ACHN (cell line): Measurements from ENCODE around the gene RAPGEF5.

Experiments used
- DNase-seq: peaks from one replicate; pipeline ENCODE4 v3.0.0-alpha.2; 2015
- in situ Hi-C: cut with HindIII; loops from 2 replicates; pipeline ENCODE4 v1.10.0; 2017; ENCODE audit warnings: low sequenced_read_pairs, low pct_ligation_motif_present, low pct_unique_long_range_greater_than_20kb

Gene RAPGEF5

DNA sequence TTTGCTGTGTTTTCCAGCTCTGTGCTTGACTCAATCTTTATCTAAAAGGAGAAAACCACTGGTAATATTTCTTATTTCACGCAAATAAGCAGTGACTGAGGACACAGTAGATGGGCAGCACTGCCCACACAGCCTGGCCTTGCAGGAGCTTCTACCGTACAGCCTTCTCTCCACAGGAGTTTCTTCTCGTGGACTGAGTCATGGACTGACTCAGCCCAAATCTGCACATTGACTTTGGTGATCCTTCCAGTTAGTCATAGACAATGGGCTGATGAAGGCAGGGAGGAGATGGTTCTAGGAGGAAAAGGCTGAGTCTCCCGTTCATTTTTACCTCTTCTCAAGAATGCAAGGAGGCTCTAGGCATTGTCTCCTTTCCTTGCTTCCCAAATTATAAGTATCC lies 200.7 kb downstream of the RAPGEF5 start:
- in situ Hi-C loops = no loop called here
- peak; percentile 72 for DNase-seq

DNA sequence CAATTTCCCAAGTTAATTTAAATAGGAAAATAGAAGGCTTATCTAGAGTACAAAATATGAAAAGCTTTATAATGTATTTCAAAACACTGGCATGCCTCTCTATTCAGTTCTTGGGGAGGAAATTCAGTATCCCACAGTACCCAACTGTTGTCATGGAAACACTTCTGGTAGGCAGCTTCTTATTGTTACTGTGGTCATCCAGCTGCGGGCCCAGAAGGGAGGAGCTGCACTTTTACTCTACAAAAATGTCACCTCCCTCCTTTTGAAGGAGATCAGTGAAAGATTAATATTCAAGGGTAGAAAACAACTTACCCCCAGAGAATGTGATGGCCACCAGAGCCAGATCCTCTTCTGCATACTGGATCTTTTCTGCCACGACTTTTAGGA lies 202.8 kb downstream of the RAPGEF5 start:
- no peak for DNase-seq
- in situ Hi-C loops = no loop called here

DNA sequence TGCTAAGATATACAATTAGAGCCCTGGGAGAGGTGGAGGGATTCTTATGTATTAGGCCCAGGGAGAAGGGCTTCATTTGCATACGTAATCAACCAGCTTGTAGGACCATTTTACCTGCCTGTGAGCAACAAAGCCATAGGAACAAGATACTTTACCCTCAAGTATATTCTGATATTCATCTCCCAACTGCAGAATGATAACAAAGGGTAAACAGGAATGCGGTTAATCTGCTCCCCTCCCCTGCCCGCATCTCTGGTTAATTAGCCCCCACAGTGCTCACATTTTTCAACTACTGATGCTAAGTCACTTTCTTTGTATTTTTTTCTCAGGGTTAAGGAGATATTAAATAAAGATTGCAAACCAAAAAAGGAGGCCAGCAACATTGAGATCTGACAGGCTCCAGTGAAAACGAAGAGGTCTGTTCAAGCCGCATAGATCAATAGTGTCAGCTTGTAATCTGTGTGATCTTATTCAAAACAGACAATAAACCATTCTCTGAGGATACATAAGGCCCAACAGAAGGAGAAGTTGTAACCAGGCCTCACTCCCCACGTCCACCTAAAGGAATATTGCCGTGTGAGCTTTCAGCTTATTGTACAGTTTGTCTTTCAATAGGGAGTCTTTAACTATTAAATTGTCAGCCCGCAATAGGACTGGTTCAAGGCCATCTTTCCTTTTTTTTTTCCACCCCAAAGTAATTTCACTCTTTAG lies 203.4 kb downstream of the RAPGEF5 start:
- no peak for DNase-seq
- in situ Hi-C loops = no loop called here

DNA sequence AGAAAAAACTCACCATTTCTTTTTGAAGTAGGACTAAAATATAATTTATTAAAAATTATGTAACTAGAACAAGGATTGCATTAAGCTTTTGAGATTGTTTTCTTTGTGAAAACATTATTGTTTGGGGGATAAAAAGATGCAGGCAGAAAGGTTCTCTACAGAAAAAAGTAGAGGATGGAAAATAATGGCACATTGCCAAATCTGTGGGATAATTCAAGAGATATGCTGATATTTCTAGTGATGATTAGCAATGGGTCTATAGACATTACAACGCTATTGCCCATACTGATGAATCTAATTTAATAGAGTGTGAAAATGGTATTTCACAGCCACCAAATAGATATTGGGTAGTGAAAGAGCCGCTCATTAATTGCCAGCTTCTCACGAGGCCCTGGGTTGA lies 204.3 kb downstream of the RAPGEF5 start:
- in situ Hi-C loops = no loop called here
- no peak for DNase-seq

DNA sequence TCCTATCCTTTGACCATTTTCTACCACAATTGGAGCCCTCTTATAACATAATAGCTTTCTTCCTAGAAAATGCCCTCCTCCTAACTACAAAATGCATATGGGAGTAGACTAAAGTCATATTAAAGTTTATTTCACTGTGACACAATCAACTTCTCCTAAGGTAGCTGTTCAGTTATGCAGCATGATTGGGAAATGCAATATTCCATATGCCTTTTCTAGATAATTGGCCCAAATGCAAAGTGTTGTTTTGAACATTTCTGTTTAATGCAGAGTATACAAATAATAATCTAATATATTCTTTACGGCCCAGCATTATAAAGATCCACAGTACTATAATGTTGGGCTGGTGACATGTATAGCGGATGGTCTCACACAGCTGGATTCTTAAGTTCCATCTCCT lies 205.1 kb downstream of the RAPGEF5 start:
- DNase-seq = no peak
- in situ Hi-C loops = no loop called here

DNA sequence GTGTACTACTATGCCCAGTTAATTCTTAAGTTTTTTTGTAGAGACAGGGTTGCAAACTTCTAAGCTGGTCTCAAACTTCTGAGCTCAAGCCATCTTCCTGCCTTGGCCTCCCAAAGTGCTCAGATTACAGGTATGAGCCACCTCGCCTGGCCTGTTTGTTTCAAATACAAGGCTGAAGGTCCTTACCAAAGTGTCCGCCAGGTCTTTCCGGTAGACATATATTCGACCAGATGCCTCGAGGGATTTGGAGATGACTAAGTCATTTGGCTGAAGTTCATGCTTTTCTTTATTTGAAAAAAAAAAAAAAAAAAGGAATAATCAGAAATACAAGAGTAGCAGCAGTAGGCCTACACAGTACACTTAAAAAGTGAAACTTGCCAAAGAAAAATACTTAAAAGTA lies 206.7 kb downstream of the RAPGEF5 start:
- no peak for DNase-seq
- in situ Hi-C loops = no loop called here

DNA sequence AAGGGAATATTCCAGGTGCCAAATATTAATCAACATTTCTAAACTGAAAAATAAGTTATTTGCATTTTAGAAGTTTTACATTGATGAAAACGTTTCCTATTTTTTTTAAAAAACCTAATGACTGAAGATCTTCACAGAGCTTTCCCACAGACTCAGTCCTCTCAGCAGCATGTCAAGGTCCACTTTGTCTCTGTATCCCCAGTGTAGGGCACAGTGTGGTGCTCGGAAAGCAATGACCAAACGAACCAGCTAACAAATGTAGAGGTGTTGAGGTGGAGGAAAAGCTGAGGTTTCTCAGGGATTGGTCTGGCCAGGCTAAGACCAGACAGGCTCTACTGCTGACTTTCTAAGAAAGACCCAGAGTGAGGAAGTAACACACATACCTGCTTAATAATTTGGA lies 209.1 kb downstream of the RAPGEF5 start:
- in situ Hi-C loops = no loop called here
- no peak for DNase-seq

DNA sequence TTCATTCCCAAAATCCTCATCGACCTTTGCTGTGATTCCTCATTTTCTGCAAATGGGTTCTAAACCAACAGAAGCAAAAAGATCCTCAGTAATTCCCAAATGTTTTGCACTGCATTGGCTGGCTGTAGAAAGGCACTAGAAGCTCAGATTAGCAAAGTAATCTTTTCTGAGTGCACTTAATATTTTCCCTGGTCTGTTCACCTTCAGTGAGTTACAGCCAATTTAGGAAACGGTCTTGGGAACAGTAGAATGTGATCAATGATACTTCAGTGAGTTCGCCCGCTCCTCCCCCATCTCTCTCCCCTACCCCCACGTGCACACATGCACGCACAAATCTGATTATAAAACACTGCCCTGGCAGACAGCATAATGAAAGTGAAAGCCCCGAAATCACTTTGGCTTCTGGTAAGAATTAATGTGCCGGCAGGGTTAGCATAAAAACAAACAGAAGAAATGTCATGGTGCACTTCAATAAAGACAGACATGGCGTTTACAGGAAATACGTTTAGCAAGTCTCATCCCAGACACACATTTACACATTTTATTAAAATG lies 209.9 kb downstream of the RAPGEF5 start:
- in situ Hi-C loops = no loop called here

DNA sequence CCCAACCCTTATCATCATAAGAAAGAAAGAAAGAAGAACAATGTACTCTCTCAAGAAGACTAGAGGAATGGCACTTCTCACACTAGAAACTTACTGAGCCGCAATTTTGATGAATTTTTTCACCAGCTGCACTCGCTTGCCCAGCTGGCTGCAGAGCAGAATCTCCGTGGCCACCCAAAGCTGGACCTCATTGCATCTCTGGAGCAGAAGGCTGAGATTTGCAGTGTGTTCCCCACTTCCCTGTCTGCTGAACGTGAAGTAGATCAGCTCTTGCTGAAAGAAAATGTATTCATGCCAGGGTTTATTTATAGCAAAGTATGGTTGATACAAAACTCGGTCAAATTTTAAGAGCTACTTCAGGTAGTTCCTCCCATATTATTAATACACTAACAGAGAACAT lies 212.0 kb downstream of the RAPGEF5 start:
- no peak for DNase-seq
- in situ Hi-C loops = no loop called here

More for the DNA sequence above, 209.9 kb downstream of the RAPGEF5 start:
- no peak for DNase-seq

DNA sequence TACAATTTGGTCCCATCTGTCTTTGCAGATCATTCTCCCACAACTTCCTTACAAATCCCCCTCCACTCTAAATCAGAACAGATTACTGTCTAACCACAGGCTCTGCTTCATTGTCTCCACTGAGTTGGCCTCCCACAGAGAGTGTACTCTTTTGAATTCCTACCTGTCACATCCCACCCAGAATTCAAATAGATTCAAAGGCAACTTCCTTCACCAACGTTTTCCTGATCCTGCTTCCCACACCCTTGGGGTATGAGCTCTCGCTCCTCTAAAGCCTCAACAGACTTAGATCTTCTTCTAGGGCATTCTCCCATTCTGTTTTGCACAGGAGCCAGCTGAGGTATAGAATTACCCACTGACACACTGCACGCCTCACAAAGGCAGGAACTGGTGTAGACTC lies 213.5 kb downstream of the RAPGEF5 start:
- DNase-seq = no peak
- in situ Hi-C loops = no loop called here

DNA sequence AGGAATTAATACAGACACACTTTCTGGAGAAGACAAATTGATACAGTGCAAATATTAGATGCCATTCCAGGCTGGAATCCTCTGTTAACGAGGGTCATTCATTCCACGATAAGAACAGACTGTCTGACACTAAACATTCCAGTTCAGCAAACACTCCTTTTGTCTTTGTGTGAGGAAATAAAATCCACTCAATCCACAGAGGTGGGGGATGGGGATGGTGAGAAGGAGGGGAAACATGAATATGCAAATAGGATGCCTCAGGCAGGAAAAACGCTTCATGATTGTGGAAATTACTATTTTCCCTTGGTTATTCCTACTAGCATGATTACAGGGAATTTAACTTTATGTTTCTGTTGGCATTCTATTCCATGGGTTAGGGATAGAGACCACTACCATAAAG lies 214.4 kb downstream of the RAPGEF5 start:
- DNase-seq = no peak
- in situ Hi-C loops = no loop called here

DNA sequence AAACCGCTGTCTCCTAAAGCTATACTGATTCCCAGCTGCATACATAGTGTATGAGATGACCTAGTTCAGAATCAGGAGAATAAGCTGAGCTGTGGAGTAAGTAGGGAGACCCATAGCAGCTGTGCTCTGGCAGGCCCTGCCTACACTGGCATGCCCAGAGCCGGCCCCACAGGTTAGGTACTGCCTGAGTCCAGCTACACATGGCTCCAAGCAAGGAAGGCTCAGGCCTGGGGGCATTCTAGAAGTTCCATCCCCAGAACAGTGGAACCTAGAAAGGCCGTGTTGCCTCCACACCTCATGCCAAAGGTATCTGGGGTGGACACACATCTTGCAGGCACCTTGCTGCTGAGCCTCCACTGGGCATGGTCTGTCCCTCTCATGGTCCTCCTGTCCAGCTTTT lies 215.6 kb downstream of the RAPGEF5 start:
- in situ Hi-C loops = no loop called here
- DNase-seq = no peak

DNA sequence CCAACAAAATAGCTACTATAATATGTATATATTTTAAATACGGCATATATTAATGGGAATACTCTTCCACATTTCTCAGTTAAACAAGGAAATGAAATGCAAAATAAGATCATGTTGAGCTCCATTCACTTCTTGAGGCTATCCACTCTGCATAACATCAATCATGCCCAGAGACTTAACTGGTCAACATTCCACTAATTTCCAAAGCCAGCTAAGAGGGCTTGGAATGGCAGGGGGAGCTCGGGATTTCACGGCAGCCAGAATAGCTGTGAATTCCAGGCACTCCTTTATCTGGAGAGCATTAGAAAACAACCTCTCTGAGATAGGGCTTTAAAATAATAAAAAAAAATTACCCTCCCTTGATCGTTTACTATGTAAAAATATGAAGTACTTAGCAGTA lies 216.4 kb downstream of the RAPGEF5 start:
- DNase-seq = no peak
- in situ Hi-C loops = no loop called here

DNA sequence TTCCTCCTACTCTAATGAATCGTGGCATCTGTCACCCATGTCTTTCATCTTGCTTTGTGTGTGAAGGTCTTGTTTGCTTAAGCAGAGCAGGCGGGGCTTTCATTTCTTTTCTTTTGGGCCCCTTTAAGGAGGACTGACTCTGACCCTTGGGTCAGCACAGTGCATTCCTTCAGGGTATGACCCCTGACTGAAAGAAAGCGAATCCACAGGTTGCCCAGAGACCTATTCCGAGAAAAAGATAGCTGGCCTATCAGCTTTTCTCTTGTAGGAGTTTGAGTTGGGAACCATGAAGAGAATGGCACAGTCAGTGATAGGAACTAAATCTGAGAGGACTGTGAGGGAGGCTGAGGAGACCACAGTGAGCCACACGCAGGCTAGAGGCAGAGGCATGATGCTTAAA lies 218.1 kb downstream of the RAPGEF5 start:
- in situ Hi-C loops = no loop called here
- DNase-seq = no peak

DNA sequence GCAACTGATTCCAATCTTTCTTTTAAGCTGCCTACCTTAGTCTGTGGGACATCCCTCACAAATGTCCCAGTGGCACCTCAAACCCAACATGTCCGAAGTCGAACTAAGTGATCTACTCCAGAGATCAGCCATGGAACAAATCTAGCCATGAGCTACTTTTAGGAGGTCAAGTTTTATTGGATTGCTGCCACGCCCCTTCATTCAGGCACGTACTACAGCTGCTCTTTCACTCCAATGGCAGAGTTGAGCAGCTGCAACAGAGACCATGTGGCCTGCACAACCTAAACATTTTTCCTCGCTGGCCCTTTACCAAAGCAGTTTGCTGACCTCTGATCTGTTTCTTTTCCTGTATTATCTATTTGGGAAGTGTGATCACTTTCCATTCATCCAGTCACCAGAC lies 218.8 kb downstream of the RAPGEF5 start:
- DNase-seq = no peak
- in situ Hi-C loops = no loop called here

DNA sequence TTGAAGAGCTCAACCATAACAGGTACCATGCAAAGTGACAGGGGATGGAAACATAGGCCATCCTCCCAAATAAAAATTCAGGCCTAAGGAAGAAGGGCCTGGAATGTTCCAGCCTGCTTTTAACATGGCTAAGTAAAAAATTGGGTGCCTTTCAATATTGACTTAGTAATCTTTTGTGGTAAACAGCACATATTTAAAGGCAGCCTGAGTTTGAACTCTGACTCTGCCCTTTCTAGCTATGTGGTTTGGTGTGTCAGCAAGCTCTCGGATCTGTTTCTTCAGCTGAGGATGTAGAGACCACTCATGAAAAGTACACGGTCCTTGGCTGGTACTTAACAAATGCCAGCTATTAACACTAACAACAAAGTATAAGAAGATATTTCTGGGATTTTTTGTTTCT lies 219.5 kb downstream of the RAPGEF5 start:
- no peak for DNase-seq
- in situ Hi-C loops = no loop called here

DNA sequence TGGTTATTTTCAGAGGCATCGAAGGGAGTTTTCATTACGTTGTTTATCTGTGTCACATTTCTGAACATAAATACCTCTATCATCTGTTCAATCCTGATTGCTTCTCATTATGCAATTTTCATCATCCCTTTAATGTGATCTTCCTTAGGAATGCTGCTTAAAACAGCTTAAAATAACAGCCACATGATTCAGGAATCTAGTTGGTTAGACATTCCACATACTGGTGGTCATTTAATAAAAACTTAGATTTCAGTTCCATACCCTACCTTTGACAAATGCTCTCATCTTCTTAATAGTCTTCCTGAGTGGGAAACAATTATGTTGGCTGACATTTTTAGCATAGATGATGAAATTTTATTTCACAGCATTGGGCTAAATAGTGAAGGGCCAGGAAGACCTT lies 219.9 kb downstream of the RAPGEF5 start:
- in situ Hi-C loops = no loop called here
- no peak for DNase-seq

DNA sequence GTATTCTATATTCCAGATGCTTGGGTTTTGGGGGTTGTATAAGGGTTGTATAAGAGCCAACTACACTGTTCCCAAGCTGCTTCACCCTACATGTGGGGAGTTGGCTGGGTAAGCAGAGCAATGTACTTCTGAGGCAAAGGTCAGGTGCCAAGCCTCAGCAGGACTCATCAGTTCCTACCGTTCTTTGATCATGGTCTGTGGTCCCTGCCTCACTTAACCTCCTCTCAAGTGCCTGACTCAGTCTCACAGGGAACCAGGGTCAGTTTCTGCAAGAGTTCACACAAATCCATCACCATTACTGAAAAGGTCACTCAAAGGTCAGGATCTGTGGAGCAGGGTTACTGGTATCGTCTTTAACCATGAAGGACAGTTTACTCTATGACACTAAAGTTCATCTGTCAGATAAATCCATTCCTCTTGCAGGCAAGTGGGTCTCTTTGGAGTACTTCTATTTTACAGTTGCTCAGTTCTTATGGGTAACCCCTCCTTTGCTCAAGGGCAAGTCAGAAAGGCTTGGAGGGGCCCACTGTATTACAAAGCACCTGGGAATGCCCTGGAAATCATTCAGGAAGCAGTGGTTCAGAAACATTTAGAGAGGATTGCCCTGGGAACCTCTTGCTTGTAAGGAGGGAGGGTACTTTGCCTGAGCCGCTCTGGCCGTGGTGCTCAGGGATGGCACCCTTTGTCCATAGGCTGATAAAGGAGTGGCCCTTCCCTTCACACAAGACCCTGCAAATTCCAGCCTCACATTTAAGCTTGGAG lies 227.0 kb downstream of the RAPGEF5 start:
- in situ Hi-C loops = no loop called here
- DNase-seq = peak; percentile 14

DNA sequence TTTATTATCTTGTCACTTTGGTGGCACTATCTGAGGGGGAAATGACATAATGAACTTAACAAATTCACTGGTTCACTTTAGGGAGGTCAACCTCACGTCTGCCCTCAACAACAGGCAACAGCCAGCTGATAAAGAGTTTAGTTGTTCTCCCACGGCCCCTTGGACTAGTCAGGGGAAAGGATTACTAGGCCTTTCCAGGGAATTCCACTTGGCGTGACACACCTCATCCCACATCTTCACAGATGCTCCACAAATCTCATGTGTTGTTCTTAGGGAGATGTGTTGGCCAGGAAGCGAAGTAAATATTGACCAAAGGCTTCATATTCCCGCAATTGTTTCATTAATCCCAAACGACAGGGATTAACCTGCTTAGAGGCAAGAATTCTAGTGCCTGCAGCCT lies 227.8 kb downstream of the RAPGEF5 start:
- in situ Hi-C loops = no loop called here
- DNase-seq = no peak

DNA sequence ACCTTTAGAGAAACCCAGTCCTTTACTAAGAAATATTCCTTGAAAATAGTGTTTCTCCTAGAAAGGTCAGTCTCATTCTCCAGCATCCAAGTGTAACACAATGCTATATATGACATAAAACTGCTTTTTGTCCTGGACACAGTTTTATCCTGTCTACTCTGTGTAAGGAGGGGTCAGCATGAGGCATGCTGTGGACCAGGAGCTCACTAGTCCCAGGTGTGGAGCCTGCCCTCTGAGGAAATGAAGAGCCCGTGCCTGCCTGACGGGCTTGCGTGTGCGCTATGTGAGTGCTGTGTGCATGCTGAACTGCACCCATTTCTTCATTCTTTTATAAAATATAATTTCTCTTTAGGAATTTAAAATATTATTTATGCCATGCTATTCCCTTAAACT lies 228.4 kb downstream of the RAPGEF5 start:
- DNase-seq = no peak
- in situ Hi-C loops = no loop called here
